Measurements from ENCODE around the gene MAD1L1.
"Not testable (repeated sequence)": the region's sequence is repeated elsewhere in the genome, so short reads cannot be mapped to it uniquely, and the experiment has no call there.

The MAD1L1 gene

GRCh38 chr7:2080477-2080876, 152.3 kb downstream of the MAD1L1 start:
- no peak for DNase-seq

- no peak for DNase-seq
These were observed 152.7 kb downstream of the MAD1L1 start for GRCh38 chr7:2080060-2080387.

- no peak for DNase-seq
These were observed 153.2 kb downstream of the MAD1L1 start for GRCh38 chr7:2079332-2080059.

GRCh38 chr7:2078899-2079298, 153.8 kb downstream of the MAD1L1 start:
- DNase-seq, result no peak

GRCh38 chr7:2076649-2077064, 156.1 kb downstream of the MAD1L1 start:
- DNase-seq, result no peak

- DNase-seq, result no peak
These were observed 156.9 kb downstream of the MAD1L1 start for GRCh38 chr7:2075811-2076210.

GRCh38 chr7:2074691-2075090, 158.1 kb downstream of the MAD1L1 start:
- no peak for DNase-seq

GRCh38 chr7:2072798-2073197, 159.9 kb downstream of the MAD1L1 start:
- DNase-seq, result no peak

GRCh38 chr7:2072042-2072441, 160.7 kb downstream of the MAD1L1 start:
- no peak for DNase-seq

- DNase-seq, result no peak
These were observed 161.5 kb downstream of the MAD1L1 start for GRCh38 chr7:2071133-2071832.

- DNase-seq, result no peak
These were observed 162.5 kb downstream of the MAD1L1 start for GRCh38 chr7:2070151-2070763.

- no peak for DNase-seq
These were observed 163.3 kb downstream of the MAD1L1 start for GRCh38 chr7:2069472-2069860.

- DNase-seq, result no peak
These were observed 163.9 kb downstream of the MAD1L1 start for GRCh38 chr7:2068693-2069471.

- DNase-seq, result no peak
These were observed 166.4 kb downstream of the MAD1L1 start for GRCh38 chr7:2066251-2066919.

- DNase-seq, result no peak
These were observed 167.2 kb downstream of the MAD1L1 start for GRCh38 chr7:2065528-2065927.

GRCh38 chr7:2063563-2064260, 169.0 kb downstream of the MAD1L1 start:
- DNase-seq, result no peak

GRCh38 chr7:2062648-2063047, 170.1 kb downstream of the MAD1L1 start:
- DNase-seq, result no peak

GRCh38 chr7:2060701-2061100, 172.0 kb downstream of the MAD1L1 start:
- DNase-seq, result no peak

GRCh38 chr7:2059964-2060700, 172.6 kb downstream of the MAD1L1 start:
- DNase-seq, result no peak

- DNase-seq, result not testable (repeated sequence)
These were observed 174.5 kb downstream of the MAD1L1 start for GRCh38 chr7:2058246-2058645.

GRCh38 chr7:2055956-2056355, 176.8 kb downstream of the MAD1L1 start:
- no peak for DNase-seq
